HG03432 (cell line): ENCODE data around the gene FYTTD1.
A peak's percentile ranks its signal among the peaks of the same experiment; 100 is the strongest.
"Not testable (repeated sequence)": the region's sequence is repeated elsewhere in the genome, so short reads cannot be mapped to it uniquely, and the experiment has no call there.

Source experiments
- ATAC-seq: cut with Tn5 transposase; IDR thresholded peaks from one replicate; pipeline ENCODE4 v1.9.1; 2021; ENCODE audit warnings: mild to moderate bottlenecking, moderate library complexity; ENCODE audit not compliant: unreplicated experiment

The FYTTD1 gene, protein sequence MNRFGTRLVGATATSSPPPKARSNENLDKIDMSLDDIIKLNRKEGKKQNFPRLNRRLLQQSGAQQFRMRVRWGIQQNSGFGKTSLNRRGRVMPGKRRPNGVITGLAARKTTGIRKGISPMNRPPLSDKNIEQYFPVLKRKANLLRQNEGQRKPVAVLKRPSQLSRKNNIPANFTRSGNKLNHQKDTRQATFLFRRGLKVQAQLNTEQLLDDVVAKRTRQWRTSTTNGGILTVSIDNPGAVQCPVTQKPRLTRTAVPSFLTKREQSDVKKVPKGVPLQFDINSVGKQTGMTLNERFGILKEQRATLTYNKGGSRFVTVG

DNA sequence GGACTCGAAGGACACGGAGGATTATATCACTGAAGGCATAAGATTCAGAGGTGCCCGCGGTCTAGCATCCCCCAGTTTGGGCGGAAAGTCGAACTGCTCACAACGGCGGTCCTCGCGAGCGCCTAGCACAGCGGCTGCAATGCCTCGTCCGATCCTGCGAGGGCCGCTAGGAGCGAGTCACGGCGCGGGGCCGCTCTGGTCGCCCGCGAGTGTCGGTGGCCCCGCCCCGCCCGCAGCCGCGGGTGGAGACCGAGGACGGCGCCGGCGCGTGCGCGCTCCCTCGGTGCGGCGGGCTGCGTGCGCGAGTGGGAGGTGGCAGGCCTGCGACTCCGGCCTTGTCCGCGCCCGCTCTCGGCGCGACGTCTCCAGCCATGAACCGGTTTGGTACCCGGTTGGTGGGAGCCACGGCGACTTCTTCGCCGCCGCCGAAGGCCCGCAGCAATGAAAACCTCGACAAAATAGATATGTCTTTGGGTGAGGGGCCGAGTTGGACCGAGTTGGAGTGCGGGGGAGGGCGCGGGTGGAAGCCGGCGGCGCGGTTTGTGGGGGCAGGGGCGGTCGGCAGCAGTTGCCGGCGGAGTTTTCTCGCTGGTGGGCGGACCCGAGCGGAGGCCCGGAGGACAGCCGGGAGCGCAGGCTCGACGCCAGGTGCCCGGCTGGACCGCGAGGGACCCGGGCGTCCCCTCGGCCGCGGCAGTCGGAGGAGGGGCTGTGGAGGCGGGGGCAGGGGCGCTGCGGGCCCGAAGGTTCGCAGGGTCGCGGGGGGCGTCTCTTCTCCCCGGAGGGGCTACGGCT, at the start of gene FYTTD1:
TSS of gene FYTTD1 (plus strand) at position 283 of the 795 bp plus-strand sequence. CDS start at position 372, 89 bp downstream.
- peak; percentile 84 for ATAC-seq

DNA sequence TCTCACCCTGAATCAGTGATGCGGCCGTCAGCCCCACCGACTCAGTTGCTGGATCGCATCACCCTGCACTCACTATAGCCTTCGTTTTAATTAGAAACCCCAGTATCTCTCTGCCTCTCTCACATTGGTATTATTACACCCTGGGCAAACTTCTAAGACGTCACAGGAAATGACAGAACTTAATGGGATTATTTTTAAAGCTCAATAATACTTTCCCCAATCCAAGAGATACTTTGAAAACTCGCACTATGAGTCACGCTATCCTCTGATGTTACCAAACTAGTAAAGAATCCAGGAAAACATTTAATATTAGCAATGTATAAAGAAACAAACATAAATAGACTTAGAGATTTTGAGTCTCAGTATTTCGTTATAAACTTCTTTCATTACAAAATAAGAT, 49.6 kb upstream of the FYTTD1 start:
- ATAC-seq = no peak

DNA sequence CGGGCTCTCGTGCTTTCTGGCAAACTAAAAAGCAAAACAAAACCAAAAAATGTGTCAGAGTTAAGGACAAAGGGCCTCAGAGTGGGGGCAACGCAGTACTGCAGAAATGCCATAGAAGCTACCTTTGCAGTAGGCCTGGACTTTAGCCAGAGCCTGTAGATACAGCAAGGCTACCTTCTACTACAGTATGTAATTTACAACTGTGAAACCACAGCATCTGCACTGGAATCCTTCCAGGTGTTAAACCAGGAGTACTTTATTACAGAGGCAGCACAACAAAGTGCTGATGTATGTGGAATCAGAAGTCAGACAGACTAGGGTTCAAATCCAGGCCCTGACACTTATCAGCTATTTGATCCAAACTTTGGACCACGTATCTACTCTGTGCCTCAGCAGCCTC, 47.8 kb upstream of the FYTTD1 start:
- no peak for ATAC-seq

DNA sequence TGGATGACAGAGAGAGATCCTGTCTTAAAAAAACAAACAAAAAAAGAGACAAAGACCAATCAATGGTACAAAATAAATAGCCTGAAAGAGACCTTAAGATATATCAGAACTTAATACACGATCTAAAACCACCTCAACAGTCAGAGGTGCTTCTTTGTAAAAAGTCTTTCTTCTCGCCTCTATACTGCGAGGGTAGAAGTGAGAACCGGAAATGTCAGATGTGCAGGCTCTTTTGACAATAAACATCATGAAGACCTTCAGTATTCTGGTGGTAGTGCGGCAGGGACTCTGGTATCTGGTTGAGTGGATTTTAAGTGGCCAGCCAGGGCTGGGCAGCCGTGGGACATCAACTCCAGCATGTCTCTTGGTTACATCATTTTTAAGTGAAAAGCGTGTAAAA, 43.0 kb upstream of the FYTTD1 start:
- ATAC-seq = no peak

DNA sequence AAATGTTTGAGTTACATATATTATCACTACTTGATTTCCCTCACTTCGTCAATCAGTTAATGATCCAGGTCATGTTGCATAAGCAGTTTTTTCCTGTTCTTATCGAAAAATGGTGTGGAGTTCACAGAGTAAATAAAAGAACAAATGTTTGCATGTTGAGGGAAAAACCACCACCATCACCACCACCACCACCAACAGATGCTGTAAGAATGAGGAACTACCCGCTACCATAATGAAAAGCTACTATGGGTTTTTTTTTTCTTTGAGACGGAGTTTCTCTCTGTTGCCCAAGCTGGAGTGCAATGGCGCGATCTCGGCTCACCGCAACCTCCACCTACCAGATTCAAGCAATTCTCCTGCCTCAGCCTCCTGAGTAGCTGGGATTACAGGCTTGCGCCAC, 40.5 kb upstream of the FYTTD1 start:
- ATAC-seq = no peak

DNA sequence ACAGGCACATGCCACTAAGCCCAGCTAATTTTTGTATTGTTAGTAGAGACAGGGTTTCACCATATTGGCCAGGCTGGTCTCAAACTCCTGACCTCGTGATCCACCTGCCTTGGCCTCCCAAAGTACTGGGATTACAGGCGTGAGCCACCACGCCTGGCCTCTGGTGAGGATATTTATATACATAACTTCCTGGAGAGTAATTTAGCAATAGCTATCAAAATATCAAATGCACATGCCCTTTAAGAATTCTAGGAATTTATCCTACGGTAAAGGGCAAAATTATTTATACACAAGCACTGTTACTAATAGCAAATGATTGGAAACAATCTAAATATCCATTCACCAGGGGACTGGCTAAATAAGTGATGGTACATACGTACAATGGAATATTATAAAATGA, 38.7 kb upstream of the FYTTD1 start:
- not testable (repeated sequence) for ATAC-seq

DNA sequence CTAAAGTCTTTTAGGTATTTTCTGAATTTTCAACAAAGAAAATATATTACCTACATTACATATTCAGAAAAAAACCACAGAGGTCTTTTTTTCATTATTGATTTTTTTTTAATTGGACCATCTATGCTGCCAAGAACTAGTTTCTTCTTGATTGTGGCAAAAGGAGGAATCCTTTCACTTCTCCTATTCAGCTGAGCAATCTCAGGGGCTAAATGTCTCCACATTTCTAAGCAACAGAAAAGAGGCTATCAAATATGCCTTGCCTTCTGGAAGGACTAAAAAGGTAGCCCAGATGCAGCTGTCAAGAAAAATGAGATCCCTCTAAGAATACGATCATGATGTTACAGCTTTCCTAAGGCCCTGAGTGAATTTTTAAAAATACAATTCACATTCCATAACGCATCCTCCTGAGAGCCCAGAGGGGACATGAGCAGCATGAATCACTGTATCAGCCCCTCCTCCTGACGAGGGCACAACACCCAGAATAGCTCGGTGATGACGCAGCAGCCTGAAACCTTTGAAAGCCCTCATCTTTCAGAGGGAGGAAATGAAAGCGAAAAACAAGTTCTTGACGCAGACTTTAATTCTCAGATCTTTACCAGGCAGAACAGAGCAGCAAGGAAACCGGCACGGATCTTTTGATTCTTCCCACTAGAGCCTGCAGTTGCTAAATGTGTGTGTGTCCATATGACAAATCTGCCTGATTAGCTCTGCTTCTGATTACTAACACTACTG, 37.5 kb upstream of the FYTTD1 start:
- peak; percentile 87 for ATAC-seq

DNA sequence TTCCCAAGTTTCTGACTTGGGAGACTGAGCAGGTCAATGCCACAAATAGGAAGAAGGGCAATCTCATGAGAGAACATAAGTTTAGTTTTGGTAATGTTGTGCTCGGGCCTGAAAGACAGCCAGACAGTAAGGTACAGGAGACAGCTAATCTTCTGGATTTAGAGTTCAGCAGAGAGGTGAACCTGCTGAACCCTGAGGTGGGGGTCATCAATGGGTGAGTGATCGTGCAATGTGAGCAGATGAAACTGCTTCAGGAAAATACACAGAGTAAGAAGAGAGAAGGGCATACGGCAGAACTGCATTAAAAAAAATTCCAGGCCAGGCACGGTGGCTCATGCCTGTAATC, 36.2 kb upstream of the FYTTD1 start:
- ATAC-seq = peak; percentile 29

DNA sequence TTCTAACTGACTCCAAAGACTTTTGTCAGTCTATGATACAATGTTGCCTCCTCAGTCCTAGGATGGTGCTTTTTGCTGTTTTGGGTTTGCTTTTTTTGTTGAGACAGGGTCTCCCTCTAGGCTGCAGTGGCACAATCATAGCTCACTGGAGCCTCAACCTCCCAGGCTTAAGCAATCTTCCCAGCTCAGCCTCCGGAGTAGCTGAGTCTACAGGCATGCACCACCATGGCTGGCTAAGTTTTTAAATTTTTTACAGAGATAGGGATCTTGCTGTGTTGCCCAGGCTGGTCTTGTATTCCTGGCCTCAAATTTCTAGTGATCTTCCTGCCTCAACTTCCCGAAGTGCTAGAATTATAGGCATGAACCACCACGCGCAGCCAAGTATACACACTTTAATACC, 35.4 kb upstream of the FYTTD1 start:
- ATAC-seq = no peak

DNA sequence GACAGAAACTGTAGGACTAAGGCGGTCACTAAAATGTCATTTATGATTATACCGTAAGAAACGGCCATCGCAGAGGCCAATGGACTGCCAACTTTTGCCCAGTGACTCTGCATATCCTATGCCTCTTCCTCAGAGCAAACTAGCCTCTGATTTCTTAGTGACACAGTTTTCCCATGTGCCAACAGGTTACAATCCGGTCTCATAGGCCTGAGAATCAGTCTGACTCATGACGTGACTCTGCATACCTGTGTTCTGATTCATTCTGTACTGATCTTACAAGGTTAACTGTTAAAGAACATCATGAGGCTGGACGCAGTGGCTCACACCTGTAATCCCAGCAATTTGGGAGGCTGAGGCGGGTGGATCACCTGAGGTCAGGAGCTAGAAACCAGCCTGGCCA, 30.8 kb upstream of the FYTTD1 start:
- no peak for ATAC-seq

DNA sequence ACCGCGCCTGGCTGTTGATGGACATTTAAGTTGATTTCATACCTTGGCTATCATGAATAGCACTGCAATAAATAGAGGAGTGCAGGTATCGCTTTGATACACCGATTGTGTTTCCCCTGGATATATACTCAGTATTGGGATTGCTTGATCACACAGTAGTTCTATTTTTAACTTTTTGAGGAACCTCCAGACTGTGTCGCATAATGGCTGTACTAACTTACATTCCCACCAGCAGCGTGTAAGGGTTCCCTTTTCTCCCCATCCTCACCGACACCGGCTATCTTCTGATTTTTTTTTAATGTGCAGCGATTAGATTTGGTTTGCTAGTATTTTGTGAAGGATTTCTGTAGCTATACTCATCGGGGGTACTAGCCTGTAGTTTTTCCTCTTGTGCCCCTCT, 29.0 kb upstream of the FYTTD1 start:
- no peak for ATAC-seq

DNA sequence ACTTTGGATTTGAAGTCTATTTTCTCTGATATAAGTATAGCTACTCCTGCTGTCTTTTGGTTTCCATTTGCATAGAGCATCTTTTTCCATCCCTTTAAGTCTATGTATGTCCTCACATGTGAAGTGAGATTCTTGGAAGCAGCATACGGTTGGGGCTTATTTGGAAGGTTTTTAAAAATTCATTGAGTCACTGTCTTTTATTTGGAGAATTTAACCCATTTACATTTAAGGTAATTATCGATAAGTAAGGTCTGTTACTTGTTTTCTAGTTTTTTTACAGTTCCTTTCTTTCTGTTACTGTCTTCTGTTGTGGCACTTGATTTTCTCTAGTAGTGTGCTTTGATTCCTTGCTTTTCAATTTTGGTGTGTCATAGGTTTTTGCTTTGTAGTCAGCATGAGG, 26.9 kb upstream of the FYTTD1 start:
- ATAC-seq = no peak

DNA sequence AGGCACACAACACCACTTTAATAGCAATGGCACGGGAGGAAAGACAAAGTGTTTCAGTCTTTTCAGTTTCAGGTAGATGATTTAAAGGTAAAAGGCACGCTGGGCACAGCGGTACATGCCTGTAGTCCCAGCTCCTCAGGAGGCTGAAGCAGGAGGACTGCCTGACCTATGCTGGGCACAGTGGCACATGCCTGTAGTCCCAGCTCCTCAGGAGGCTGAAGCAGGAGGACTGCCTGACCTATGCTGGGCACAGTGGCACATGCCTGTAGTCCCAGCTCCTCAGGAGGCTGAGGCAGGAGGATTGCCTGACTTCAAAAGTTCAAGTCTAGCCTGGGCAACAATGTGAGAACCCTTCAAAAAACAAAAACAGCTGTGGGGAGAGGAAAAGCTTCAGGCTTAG, 21.8 kb upstream of the FYTTD1 start:
- ATAC-seq = not testable (repeated sequence)

DNA sequence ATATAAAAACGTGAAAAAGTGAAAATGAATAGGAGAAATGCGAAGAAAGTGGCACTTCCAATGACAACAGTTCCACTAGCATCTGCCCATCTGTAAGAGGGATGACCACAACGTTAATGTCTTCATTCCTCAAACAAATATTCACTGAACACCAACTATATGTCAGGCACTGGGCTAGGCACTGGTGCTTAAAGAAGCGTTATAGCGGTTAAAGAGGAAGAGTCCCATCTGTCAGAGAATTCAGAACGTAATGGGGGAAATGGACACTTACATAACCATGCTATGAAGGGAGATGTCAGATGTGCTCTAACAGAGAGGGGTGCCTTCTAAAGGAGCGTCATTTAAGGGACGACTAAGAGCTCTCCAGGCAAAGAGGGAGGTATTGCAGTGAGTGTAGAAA, 21.2 kb upstream of the FYTTD1 start:
- no peak for ATAC-seq

DNA sequence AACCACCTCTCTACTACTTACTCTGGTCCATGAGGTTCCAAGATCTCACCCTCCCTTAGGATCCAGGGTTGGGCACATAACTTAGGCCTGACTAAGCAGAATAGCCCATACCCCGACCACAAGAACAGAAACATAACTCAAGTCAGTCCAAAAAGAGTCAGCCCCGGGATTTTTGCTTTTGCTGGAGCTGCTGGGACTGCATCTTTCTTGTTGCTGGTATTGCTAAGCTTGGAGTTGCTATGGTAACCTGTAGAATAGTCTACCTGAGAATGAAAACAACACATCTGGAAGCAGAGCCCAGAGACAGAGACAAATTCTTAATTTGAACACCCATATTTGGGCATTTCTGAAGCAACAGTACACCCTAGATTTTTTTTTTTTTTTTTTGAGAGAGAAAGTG, 19.5 kb upstream of the FYTTD1 start:
- no peak for ATAC-seq

DNA sequence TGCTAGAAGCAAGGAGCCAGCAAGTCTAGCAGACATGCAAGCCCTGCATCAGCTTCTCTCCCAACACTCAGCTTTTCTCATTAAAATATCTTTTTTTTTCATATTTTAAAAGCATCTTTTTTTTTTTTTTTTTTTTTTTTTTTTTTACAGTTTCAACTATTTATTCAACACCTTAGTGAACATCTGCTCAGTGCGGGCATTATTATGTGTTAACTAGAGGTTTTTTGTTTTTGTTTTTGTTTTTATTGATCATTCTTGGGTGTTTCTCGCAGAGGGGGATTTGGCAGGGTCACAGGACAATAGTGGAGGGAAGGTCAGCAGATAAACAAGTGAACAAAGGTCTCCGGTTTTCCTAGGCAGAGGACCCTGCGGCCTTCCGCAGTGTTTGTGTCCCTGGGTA, 18.9 kb upstream of the FYTTD1 start:
- ATAC-seq = not testable (repeated sequence)

DNA sequence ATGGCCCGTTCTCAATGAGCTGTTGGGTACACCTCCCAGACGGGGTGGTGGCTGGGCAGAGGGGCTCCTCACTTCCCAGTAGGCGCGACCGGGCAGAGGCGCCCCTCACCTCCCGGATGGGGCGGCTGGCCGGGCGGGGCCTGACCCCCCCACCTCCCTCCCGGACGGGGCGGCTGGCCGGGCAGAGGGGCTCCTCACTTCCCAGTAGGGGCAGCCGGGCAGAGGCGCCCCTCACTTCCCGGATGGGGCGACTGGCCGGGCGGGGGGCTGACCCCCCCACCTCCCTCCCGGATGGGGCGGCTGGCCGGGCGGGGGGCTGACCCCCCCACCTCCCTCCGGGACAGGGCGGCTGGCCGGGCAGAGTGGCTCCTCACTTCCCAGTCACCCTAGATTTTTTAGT, 18.2 kb upstream of the FYTTD1 start:
- ATAC-seq = not testable (repeated sequence)

DNA sequence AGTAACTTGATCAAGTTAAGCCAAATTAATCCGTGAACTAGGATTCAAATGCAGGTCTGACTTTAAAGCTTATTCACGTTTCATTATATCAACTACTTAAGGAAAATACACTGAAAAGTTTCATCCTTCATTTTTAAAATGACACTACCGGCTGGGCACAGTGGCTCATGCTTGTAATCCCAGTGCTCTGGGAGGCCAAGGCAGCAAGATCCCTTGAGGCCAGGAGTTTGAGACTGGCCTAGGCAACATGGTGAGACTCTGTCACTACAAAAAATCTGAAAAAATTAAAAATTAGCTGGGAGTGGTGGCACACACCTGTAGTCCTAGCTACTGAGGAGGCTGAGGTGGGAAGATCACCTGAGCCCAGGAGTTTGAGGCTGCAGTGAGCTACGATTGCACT, 16.6 kb upstream of the FYTTD1 start:
- ATAC-seq = no peak

DNA sequence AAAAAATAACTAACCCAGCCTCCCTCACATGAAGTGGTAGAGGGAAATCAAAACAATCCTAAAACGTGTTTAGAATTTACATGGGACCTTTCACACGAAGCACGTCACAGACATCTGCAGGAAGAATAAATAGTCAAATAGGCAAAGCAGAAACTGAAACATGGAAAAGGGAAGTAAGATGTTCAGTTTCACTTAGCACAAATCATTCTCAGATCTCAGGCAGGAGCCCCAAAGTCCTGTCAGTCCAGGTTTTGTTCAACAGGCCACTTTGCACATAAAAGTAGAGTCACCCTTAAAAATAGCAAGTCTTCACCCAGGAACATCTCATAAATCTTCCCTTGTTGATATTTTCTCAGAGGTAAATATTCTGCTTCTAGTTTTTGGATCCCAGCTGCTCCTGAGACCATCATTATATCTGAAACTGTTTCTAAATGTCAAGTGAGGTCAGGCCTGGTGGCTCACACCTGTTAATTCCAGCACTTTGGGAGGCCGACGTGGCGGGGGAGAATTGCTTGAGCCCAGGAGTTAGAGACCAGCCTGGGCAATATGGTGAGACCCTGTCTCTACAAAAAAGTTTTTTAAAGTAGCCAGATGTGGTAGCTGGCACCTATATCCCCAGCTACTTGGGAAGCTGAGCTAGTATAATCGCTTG, 14.9 kb upstream of the FYTTD1 start:
- ATAC-seq = peak; percentile 38

DNA sequence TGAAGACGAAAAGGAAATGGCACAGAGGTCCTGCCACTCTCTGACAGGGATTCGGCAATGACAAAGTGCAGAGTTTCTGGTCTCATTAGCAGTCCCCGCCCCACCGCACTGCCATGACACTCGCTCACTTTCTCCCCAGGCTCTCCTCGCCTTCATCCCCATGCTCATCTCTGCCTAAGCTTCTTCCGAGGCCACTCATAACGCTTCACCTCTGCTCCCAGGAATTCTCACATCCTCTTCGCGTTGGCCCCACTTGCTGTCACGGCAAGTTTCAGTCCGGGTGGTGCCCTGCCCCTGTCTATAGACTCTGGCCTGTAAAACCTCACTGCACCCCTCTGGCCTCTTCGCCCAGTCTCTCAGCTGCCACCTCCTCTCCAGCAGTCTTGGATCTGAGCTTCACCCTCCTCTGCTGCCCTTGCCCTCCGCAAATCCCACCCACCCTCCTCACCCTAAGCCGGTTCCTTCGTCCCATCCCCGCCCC, 13.6 kb upstream of the FYTTD1 start:
- ATAC-seq = peak; percentile 15
